ENCODE results near the gene ANO1.

ANO1 gene

GRCh38 chr11:70078095-70078780 lies at the start of gene ANO1:
TSS of gene ANO1 (plus strand) at chr11:70078317. CDS start at chr11:70078607, 290 bp downstream.
- Histone ChIP-seq H3K4me3 (ENCODE audit: low read length) (no peak within 1 kb of the TSS), H3K27me3 (ENCODE audit: control insufficient read depth, low read length) (peaks cover 8% of the 10 kb centered on the region; the same call in 1 of the 2 replicates), H3K36me3 (ENCODE audit: control insufficient read depth, low read length) (no peaks in the 10 kb centered on the region), H3F3A (ENCODE audit: control insufficient read depth, insufficient read depth) (no peaks in the 10 kb centered on the region), H4K20me1 (ENCODE audit: control insufficient read depth, insufficient read depth, low read depth, low read length) (no peaks in the 10 kb centered on the region), H3K4me1 (ENCODE audit: control insufficient read depth, low read length) (no peaks in the 10 kb centered on the region), H3K4me2 (ENCODE audit: low read length) (no peak within 1 kb of the TSS), H3K27ac (ENCODE audit: low read depth, low read length) (no peak within 1 kb of the TSS), H3K79me2 (ENCODE audit: control insufficient read depth, low read length) (no peaks in the 10 kb centered on the region), H3K9me2 (replicated peaks; ENCODE audit: control insufficient read depth, low read length) (no peaks in the 10 kb centered on the region), H3K9me3 (ENCODE audit: control insufficient read depth, insufficient read depth, low read length) (no peaks in the 10 kb centered on the region)
- TF ChIP-seq EZH2phosphoT487 (IDR thresholded peaks at IDR 0.05; ENCODE audit: borderline replicate concordance, low read length) (no peak), CTCF (IDR thresholded peaks at IDR 0.05; ENCODE audit: low read depth, low read length, poor library complexity, severe bottlenecking) (no peak)

- Histone ChIP-seq H3K27me3 (ENCODE audit: control insufficient read depth, low read length) (no peaks in the 10 kb centered on the region), H3K4me1 (ENCODE audit: control insufficient read depth, low read length) (no peaks in the 10 kb centered on the region), H4K20me1 (ENCODE audit: control insufficient read depth, insufficient read depth, low read depth, low read length) (no peaks in the 10 kb centered on the region), H3K27ac (ENCODE audit: low read depth, low read length) (no peak overlapping the region), H3K4me2 (ENCODE audit: low read length) (no peak overlapping the region), H3K9me3 (ENCODE audit: control insufficient read depth, insufficient read depth, low read length) (no peaks in the 10 kb centered on the region; the same call in 1 of the 2 replicates), H3K79me2 (ENCODE audit: control insufficient read depth, low read length) (no peaks in the 10 kb centered on the region), H3K4me3 (ENCODE audit: low read length) (no peak overlapping the region), H3K36me3 (ENCODE audit: control insufficient read depth, low read length) (no peaks in the 10 kb centered on the region), H3F3A (ENCODE audit: control insufficient read depth, insufficient read depth) (no peaks in the 10 kb centered on the region), H3K9me2 (replicated peaks; ENCODE audit: control insufficient read depth, low read length) (no peaks in the 10 kb centered on the region)
- TF ChIP-seq CTCF (IDR thresholded peaks at IDR 0.05; ENCODE audit: low read depth, low read length, poor library complexity, severe bottlenecking) (no peak), EZH2phosphoT487 (IDR thresholded peaks at IDR 0.05; ENCODE audit: borderline replicate concordance, low read length) (no peak)
Measured at GRCh38 chr11:70029115-70029860, 48.8 kb upstream of the ANO1 start.

- no peaks in the 10 kb centered on the region for H3F3A ChIP-seq (ENCODE audit: control insufficient read depth, insufficient read depth)
- no peaks in the 10 kb centered on the region for H3K79me2 ChIP-seq (ENCODE audit: control insufficient read depth, low read length)
- no peaks in the 10 kb centered on the region; the same call in 1 of the 2 replicates for H3K9me3 ChIP-seq (ENCODE audit: control insufficient read depth, insufficient read depth, low read length)
- no peak overlapping the region for H3K27ac ChIP-seq (ENCODE audit: low read depth, low read length)
- TF ChIP-seq EZH2phosphoT487 (IDR thresholded peaks at IDR 0.05; ENCODE audit: borderline replicate concordance, low read length): no peak
- TF ChIP-seq CTCF (IDR thresholded peaks at IDR 0.05; ENCODE audit: low read depth, low read length, poor library complexity, severe bottlenecking): no peak
- no peaks in the 10 kb centered on the region for H3K36me3 ChIP-seq (ENCODE audit: control insufficient read depth, low read length)
- no peak overlapping the region for H3K4me2 ChIP-seq (ENCODE audit: low read length)
- no peaks in the 10 kb centered on the region for H4K20me1 ChIP-seq (ENCODE audit: control insufficient read depth, insufficient read depth, low read depth, low read length)
- no peaks in the 10 kb centered on the region for H3K9me2 ChIP-seq (replicated peaks; ENCODE audit: control insufficient read depth, low read length)
- H3K4me3 ChIP-seq (ENCODE audit: low read length): no peak overlapping the region
- H3K27me3 ChIP-seq (ENCODE audit: control insufficient read depth, low read length): no peaks in the 10 kb centered on the region
- no peaks in the 10 kb centered on the region for H3K4me1 ChIP-seq (ENCODE audit: control insufficient read depth, low read length)
Measured at GRCh38 chr11:70029861-70030380, 48.2 kb upstream of the ANO1 start.
